ENCODE results near the gene CCPG1. TPM values are rescaled to one million over a fixed set of nuclear protein-coding genes. Genes with fewer than 3 reads are reported as not detected.
"Not testable (repeated sequence)": the region's sequence is repeated elsewhere in the genome, so short reads cannot be mapped to it uniquely, and the experiment has no call there.

The CCPG1 gene
- total RNA-seq, 4 donors from 2014 or later: 38.9 to 49.4 (median 43.5) TPM

- Histone ChIP-seq H3K4me3 (peak overlapping the region; percentile 67 to 96 (median 92)), H3K27me3 (no peaks in the 10 kb centered on the region), H3K4me1 (peaks cover 30 to 60% (median 51%) of the 10 kb centered on the region in 4 donors), H3K36me3 (no peaks in the 10 kb centered on the region), H3K9me3 (no peaks in the 10 kb centered on the region), H3K27ac (replicated peaks in 1 of 4) (peak overlapping the region; percentile 85 to 95 (median 93))
- DNase-seq (ENCODE audit: extremely low spot score): peak; percentile 91
- WGBS: 1% methylated on average over 16 of the region's 20 CpGs
- TF ChIP-seq CTCF (IDR thresholded peaks at IDR 0.05) (no peak), POLR2AphosphoS5 (IDR thresholded peaks at IDR 0.05) (no peak), EP300 (IDR thresholded peaks at IDR 0.05) (no peak), POLR2A (IDR thresholded peaks at IDR 0.05; ENCODE audit: low read depth) (no peak)
- intact Hi-C loops (cut with DNase I): loop anchor here (5.0 to 10.0 kb wide), 2 partner anchors 90 to 213 kb away; partner anchors contain the start of genes PIGB, PIGBOS1 and RSL24D1
These were observed 604 bp downstream of the CCPG1 start for GRCh38 chr15:55407498-55408011.

- Histone ChIP-seq H3K4me3 (no peak overlapping the region), H3K9me3 (no peaks in the 10 kb centered on the region), H3K27ac (replicated peaks in 1 of 4) (peak overlapping the region in 1 of 4 donors; percentile 19), H3K36me3 (no peaks in the 10 kb centered on the region), H3K27me3 (no peaks in the 10 kb centered on the region), H3K4me1 (peaks cover 28 to 56% (median 51%) of the 10 kb centered on the region in 4 donors)
- intact Hi-C loops (cut with DNase I): loop anchor here (10.0 kb wide), 1 partner anchor 209 kb away; the partner anchor contains the start of gene RSL24D1
- no peak for DNase-seq (ENCODE audit: extremely low spot score)
- TF ChIP-seq EP300 (IDR thresholded peaks at IDR 0.05): no peak
- no peak for TF ChIP-seq POLR2A (IDR thresholded peaks at IDR 0.05; ENCODE audit: low read depth)
- no peak for TF ChIP-seq POLR2AphosphoS5 (IDR thresholded peaks at IDR 0.05)
- no peak for TF ChIP-seq CTCF (IDR thresholded peaks at IDR 0.05)
These were observed 4.6 kb downstream of the CCPG1 start for GRCh38 chr15:55403531-55403930.

DNA sequence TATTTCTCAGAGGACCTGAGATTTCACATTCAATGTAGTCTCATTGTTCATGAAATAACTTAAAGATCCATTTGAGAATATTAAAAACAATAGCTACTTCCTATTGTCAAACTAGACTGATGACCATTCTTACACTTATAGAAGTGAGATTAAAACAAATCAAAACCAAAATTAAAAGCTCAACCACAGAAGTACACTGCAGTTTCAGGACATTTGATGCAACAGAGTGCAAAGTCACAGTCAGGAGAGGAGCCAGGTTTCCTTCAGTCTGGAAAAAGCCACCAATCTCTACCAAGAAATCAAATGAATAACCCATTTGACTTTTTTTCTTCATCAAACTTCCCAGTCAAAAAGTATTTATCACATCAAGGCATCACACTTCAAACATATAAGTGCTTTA, 5.5 kb downstream of the CCPG1 start:
- peaks cover 28 to 56% (median 51%) of the 10 kb centered on the region in 4 donors for H3K4me1 ChIP-seq
- intact Hi-C loops (cut with DNase I): loop anchor here (10.0 kb wide), 1 partner anchor 208 kb away; the partner anchor contains the start of gene RSL24D1

DNA sequence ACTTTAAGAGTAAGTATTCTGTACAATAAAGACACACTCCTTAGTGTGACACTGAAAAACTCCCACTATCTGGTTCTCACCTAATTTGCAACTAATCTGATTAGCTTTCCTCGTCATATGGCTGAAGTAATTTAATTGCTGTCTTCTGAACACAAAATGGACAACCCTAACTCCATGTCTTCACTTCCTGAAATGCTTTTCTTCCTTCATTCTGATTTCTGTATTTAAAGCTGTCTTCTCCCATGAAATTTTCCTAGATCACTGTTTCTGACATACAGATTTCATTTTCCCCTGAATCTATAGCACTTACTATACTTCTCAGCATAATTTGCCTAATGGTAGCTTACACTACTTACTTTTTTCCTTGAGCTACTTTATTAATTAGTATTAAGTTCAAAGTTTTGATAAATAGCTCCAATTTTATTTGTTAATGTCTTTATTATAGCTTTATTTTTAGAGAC, 6.3 kb downstream of the CCPG1 start:
- no peak overlapping the region for H3K4me3 ChIP-seq
- no peak for DNase-seq (ENCODE audit: extremely low spot score)
- H3K27ac ChIP-seq (replicated peaks in 1 of 4): no peak overlapping the region
- H3K27me3 ChIP-seq: no peaks in the 10 kb centered on the region
- H3K4me1 ChIP-seq: peaks cover 23 to 49% (median 44%) of the 10 kb centered on the region in 4 donors
- intact Hi-C loops (cut with DNase I): loop anchor here (10.0 kb wide), 1 partner anchor 207 kb away; the partner anchor contains the start of gene RSL24D1
- 83% methylated on average over 1 of the region's 1 CpG for WGBS
- TF ChIP-seq POLR2A (IDR thresholded peaks at IDR 0.05; ENCODE audit: low read depth) (no peak), EP300 (IDR thresholded peaks at IDR 0.05) (no peak), POLR2AphosphoS5 (IDR thresholded peaks at IDR 0.05) (no peak), CTCF (IDR thresholded peaks at IDR 0.05) (no peak)
- H3K9me3 ChIP-seq: no peaks in the 10 kb centered on the region
- peaks cover 0 to 5% (median 0%) of the 10 kb centered on the region in 4 donors for H3K36me3 ChIP-seq

More for the DNA sequence above, 5.5 kb downstream of the CCPG1 start:
- Histone ChIP-seq H3K27ac (replicated peaks in 1 of 4) (no peak overlapping the region), H3K36me3 (peaks cover 0 to 2% (median 0%) of the 10 kb centered on the region in 4 donors), H3K9me3 (no peaks in the 10 kb centered on the region), H3K27me3 (no peaks in the 10 kb centered on the region), H3K4me3 (no peak overlapping the region)
- TF ChIP-seq POLR2A (IDR thresholded peaks at IDR 0.05; ENCODE audit: low read depth) (no peak), EP300 (IDR thresholded peaks at IDR 0.05) (no peak), POLR2AphosphoS5 (IDR thresholded peaks at IDR 0.05) (no peak), CTCF (IDR thresholded peaks at IDR 0.05) (no peak)
- no peak for DNase-seq (ENCODE audit: extremely low spot score)

DNA sequence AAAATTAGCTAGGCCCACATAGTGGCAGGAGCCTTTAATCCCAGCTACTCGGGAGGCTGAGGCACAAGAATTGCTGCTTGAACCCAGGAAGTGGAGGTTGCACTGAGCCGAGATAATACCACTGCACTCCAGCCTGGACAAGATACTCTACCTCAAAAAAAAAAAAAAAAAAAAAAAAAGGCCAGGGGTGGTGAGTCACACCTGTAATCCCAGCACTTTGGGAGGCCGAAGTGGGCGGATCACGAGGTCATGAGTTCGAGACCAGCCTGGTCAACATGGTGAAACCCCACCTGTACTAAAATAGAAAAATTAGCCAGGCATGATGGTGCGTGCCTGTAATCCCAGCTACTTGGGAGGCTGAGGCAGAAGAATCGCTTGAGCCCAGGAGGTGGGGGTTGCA, 8.1 kb downstream of the CCPG1 start:
- not testable (repeated sequence) for H3K9me3 ChIP-seq; DNase-seq (ENCODE audit: extremely low spot score); H3K27ac ChIP-seq (replicated peaks in 1 of 4); H3K27me3 ChIP-seq; H3K36me3 ChIP-seq; H3K4me3 ChIP-seq
- intact Hi-C loops (cut with DNase I): loop anchor here (10.0 kb wide), 1 partner anchor 205 kb away; the partner anchor contains the start of gene RSL24D1
- 81% methylated on average over 8 of the region's 8 CpGs for WGBS
- H3K4me1 ChIP-seq: peaks cover 19 to 34% (median 31%) of the 10 kb centered on the region in 4 donors

All from esophagus muscularis mucosa (tissue), 4 donors.